Urothelium cell line (cell line): ENCODE data around the gene PTGFRN.

Experiments
- DNase-seq: peaks from one replicate; pipeline ENCODE4 v3.0.0; 2011; ENCODE audit warnings: low spot score, mixed read lengths
- FAIRE-seq: peaks from 2 replicates; lab custom pipeline; 2011; peaks lifted over from hg19 to GRCh38; lab: Jason Lieb, UNC

Gene PTGFRN

GRCh38 chr1:116887212-116887611, 22.5 kb upstream of the PTGFRN start:
- FAIRE-seq (no peak), DNase-seq (no peak)

GRCh38 chr1:116889380-116889779, 20.3 kb upstream of the PTGFRN start:
- FAIRE-seq, result no peak

GRCh38 chr1:116891396-116892079, 18.2 kb upstream of the PTGFRN start:
- DNase-seq, result no peak
- no peak for FAIRE-seq

More at GRCh38 chr1:116889380-116889779, 20.3 kb upstream of the PTGFRN start:
- no peak for DNase-seq

- DNase-seq (no peak), FAIRE-seq (no peak)
Measured at GRCh38 chr1:116895073-116895472, 14.6 kb upstream of the PTGFRN start.

GRCh38 chr1:116899529-116899928, 10.2 kb upstream of the PTGFRN start:
- no peak for DNase-seq
- FAIRE-seq, result no peak

- FAIRE-seq, result no peak
- no peak for DNase-seq
Measured at GRCh38 chr1:116900471-116901365, 9.0 kb upstream of the PTGFRN start.

- DNase-seq, result no peak
- FAIRE-seq, result no peak
Measured at GRCh38 chr1:116902027-116902426, 7.7 kb upstream of the PTGFRN start.

GRCh38 chr1:116902723-116903383, 6.9 kb upstream of the PTGFRN start:
- DNase-seq (no peak), FAIRE-seq (no peak)

- DNase-seq, result no peak
Measured at GRCh38 chr1:116904791-116905320, 4.9 kb upstream of the PTGFRN start.

GRCh38 chr1:116906812-116907211, 2.9 kb upstream of the PTGFRN start:
- FAIRE-seq (no peak), DNase-seq (no peak)

More at GRCh38 chr1:116904791-116905320, 4.9 kb upstream of the PTGFRN start:
- FAIRE-seq, result no peak

- DNase-seq, result no peak
- no peak for FAIRE-seq
Measured at GRCh38 chr1:116907351-116907750, 2.4 kb upstream of the PTGFRN start.

- DNase-seq, result no peak
- no peak for FAIRE-seq
Measured at GRCh38 chr1:116908266-116908665, 1.4 kb upstream of the PTGFRN start.

GRCh38 chr1:116908820-116909511, 750 bp upstream of the PTGFRN start:
- DNase-seq (no peak), FAIRE-seq (no peak)

GRCh38 chr1:116910379-116911187, 867 bp downstream of the PTGFRN start:
- no peak for FAIRE-seq
- DNase-seq, result peak; percentile 54

- DNase-seq (no peak), FAIRE-seq (no peak)
Measured at GRCh38 chr1:116911188-116911553, 1.5 kb downstream of the PTGFRN start.

- DNase-seq, result no peak
- FAIRE-seq, result no peak
Measured at GRCh38 chr1:116911779-116912469, 2.2 kb downstream of the PTGFRN start.

GRCh38 chr1:116912846-116913245, 3.1 kb downstream of the PTGFRN start:
- DNase-seq (no peak), FAIRE-seq (no peak)

- no peak for DNase-seq
- FAIRE-seq, result no peak
Measured at GRCh38 chr1:116913941-116914340, 4.2 kb downstream of the PTGFRN start.

GRCh38 chr1:116914667-116915066, 5.0 kb downstream of the PTGFRN start:
- DNase-seq (no peak), FAIRE-seq (no peak)
